Measurements from ENCODE around the gene KCTD20. TPM values are rescaled to one million over a fixed set of nuclear protein-coding genes. Genes with fewer than 3 reads are reported as not detected.
A peak's percentile ranks its signal among the peaks of the same experiment; 100 is the strongest.

Gene KCTD20
- total and polyA plus RNA-seq, 5 donors from 2014 or later: 35.4 to 47.8 (median 41.7) TPM

- Histone ChIP-seq H3K36me3 (ENCODE audit: control insufficient read depth, insufficient read depth, low read length) (peaks cover 58% of the 10 kb centered on the region), H3K4me3 (ENCODE audit: low read depth, low read length) (no peak overlapping the region), H3K27me3 (ENCODE audit: control insufficient read depth, insufficient read depth, low read length) (no peaks in the 10 kb centered on the region), H3K4me1 (ENCODE audit: control insufficient read depth, insufficient read depth, low read length, poor library complexity, severe bottlenecking) (no peaks in the 10 kb centered on the region), H3K9me3 (ENCODE audit: control insufficient read depth in 2 of 2, low read length in 2 of 2) (no peaks in the 10 kb centered on the region), H3K27ac (ENCODE audit: insufficient read depth, low read length, poor library complexity, severe bottlenecking) (no peak overlapping the region)
- no peak for ATAC-seq (ENCODE audit: low read depth in 2 of 2)
- Mint-ChIP-seq H3K36me3 (peaks cover 57% of the 10 kb centered on the region), H3K27me3 (no peaks in the 10 kb centered on the region), H3K27ac (peak overlapping the region in 2 of 3 donors; percentile 58 to 69), H3K9me3 (no peaks in the 10 kb centered on the region), H3K4me1 (peaks cover 12 to 30% (median 17%) of the 10 kb centered on the region in 4 donors), H3K4me3 (no peak overlapping the region)
- DNase-seq: no peak
Measured at GRCh38 chr6:36488221-36488620, 45.4 kb downstream of the KCTD20 start.

GRCh38 chr6:36489426-36489825 is 46.6 kb downstream of the KCTD20 start:
- no peaks in the 10 kb centered on the region for H3K27me3 Mint-ChIP-seq
- no peaks in the 10 kb centered on the region for H3K27me3 ChIP-seq (ENCODE audit: control insufficient read depth, insufficient read depth, low read length)
- ATAC-seq (ENCODE audit: low read depth in 2 of 2): no peak
- peaks cover 69% of the 10 kb centered on the region for H3K36me3 ChIP-seq (ENCODE audit: control insufficient read depth, insufficient read depth, low read length)
- no peaks in the 10 kb centered on the region for H3K9me3 Mint-ChIP-seq
- no peak overlapping the region for H3K27ac Mint-ChIP-seq
- DNase-seq: no peak
- no peak overlapping the region for H3K4me3 Mint-ChIP-seq
- no peaks in the 10 kb centered on the region for H3K9me3 ChIP-seq (ENCODE audit: control insufficient read depth in 2 of 2, low read length in 2 of 2)
- peaks cover 11 to 40% (median 26%) of the 10 kb centered on the region in 4 donors for H3K4me1 Mint-ChIP-seq
- no peak overlapping the region for H3K4me3 ChIP-seq (ENCODE audit: low read depth, low read length)
- peaks cover 63% of the 10 kb centered on the region for H3K36me3 Mint-ChIP-seq
- no peak overlapping the region for H3K27ac ChIP-seq (ENCODE audit: insufficient read depth, low read length, poor library complexity, severe bottlenecking)
- peaks cover 8% of the 10 kb centered on the region for H3K4me1 ChIP-seq (ENCODE audit: control insufficient read depth, insufficient read depth, low read length, poor library complexity, severe bottlenecking)

GRCh38 chr6:36491378-36491965 is 48.7 kb downstream of the KCTD20 start:
- Mint-ChIP-seq H3K36me3 (peaks cover 65% of the 10 kb centered on the region), H3K4me1 (peaks cover 7 to 45% (median 29%) of the 10 kb centered on the region in 4 donors)
- peaks cover 70% of the 10 kb centered on the region for H3K36me3 ChIP-seq (ENCODE audit: control insufficient read depth, insufficient read depth, low read length)

GRCh38 chr6:36492092-36492491 is 49.3 kb downstream of the KCTD20 start:
- no peaks in the 10 kb centered on the region for H3K27me3 Mint-ChIP-seq
- H3K4me3 ChIP-seq (ENCODE audit: low read depth, low read length): no peak overlapping the region
- H3K36me3 Mint-ChIP-seq: peaks cover 66% of the 10 kb centered on the region
- H3K36me3 ChIP-seq (ENCODE audit: control insufficient read depth, insufficient read depth, low read length): peaks cover 71% of the 10 kb centered on the region
- peaks cover 13% of the 10 kb centered on the region for H3K4me1 ChIP-seq (ENCODE audit: control insufficient read depth, insufficient read depth, low read length, poor library complexity, severe bottlenecking)
- no peaks in the 10 kb centered on the region for H3K27me3 ChIP-seq (ENCODE audit: control insufficient read depth, insufficient read depth, low read length)
- DNase-seq (no peak), ATAC-seq (ENCODE audit: low read depth in 2 of 2) (no peak)
- H3K4me1 Mint-ChIP-seq: peaks cover 7 to 43% (median 29%) of the 10 kb centered on the region in 4 donors
- H3K4me3 Mint-ChIP-seq: no peak overlapping the region
- H3K27ac Mint-ChIP-seq: peak overlapping the region; percentile 41 to 92 (median 63)
- H3K27ac ChIP-seq (ENCODE audit: insufficient read depth, low read length, poor library complexity, severe bottlenecking): no peak overlapping the region
- H3K9me3 ChIP-seq (ENCODE audit: control insufficient read depth in 2 of 2, low read length in 2 of 2): no peaks in the 10 kb centered on the region
- no peaks in the 10 kb centered on the region for H3K9me3 Mint-ChIP-seq

More at GRCh38 chr6:36491378-36491965, 48.7 kb downstream of the KCTD20 start:
- H3K27ac Mint-ChIP-seq: peak overlapping the region in 1 of 3 donors; percentile 63
- no peak overlapping the region for H3K4me3 Mint-ChIP-seq
- Histone ChIP-seq H3K4me3 (ENCODE audit: low read depth, low read length) (no peak overlapping the region), H3K27ac (ENCODE audit: insufficient read depth, low read length, poor library complexity, severe bottlenecking) (no peak overlapping the region), H3K9me3 (ENCODE audit: control insufficient read depth in 2 of 2, low read length in 2 of 2) (no peaks in the 10 kb centered on the region), H3K27me3 (ENCODE audit: control insufficient read depth, insufficient read depth, low read length) (no peaks in the 10 kb centered on the region), H3K4me1 (ENCODE audit: control insufficient read depth, insufficient read depth, low read length, poor library complexity, severe bottlenecking) (peaks cover 13% of the 10 kb centered on the region)
- ATAC-seq (ENCODE audit: low read depth in 2 of 2) (no peak), DNase-seq (no peak)
- no peaks in the 10 kb centered on the region for H3K9me3 Mint-ChIP-seq
- no peaks in the 10 kb centered on the region for H3K27me3 Mint-ChIP-seq

GRCh38 chr6:36492621-36493020 is 49.8 kb downstream of the KCTD20 start:
- Histone ChIP-seq H3K27ac (ENCODE audit: insufficient read depth, low read length, poor library complexity, severe bottlenecking) (peak overlapping the region; percentile 52), H3K27me3 (ENCODE audit: control insufficient read depth, insufficient read depth, low read length) (no peaks in the 10 kb centered on the region), H3K9me3 (ENCODE audit: control insufficient read depth in 2 of 2, low read length in 2 of 2) (no peaks in the 10 kb centered on the region), H3K36me3 (ENCODE audit: control insufficient read depth, insufficient read depth, low read length) (peaks cover 73% of the 10 kb centered on the region), H3K4me3 (ENCODE audit: low read depth, low read length) (no peak overlapping the region), H3K4me1 (ENCODE audit: control insufficient read depth, insufficient read depth, low read length, poor library complexity, severe bottlenecking) (peaks cover 13% of the 10 kb centered on the region)
- peak overlapping the region; percentile 41 to 92 (median 55) for H3K27ac Mint-ChIP-seq
- no peaks in the 10 kb centered on the region for H3K9me3 Mint-ChIP-seq
- DNase-seq: no peak
- H3K36me3 Mint-ChIP-seq: peaks cover 69% of the 10 kb centered on the region
- H3K4me3 Mint-ChIP-seq: no peak overlapping the region
- no peak for ATAC-seq (ENCODE audit: low read depth in 2 of 2)
- H3K4me1 Mint-ChIP-seq: peaks cover 7 to 45% (median 30%) of the 10 kb centered on the region in 4 donors
- H3K27me3 Mint-ChIP-seq: no peaks in the 10 kb centered on the region

GRCh38 chr6:36493319-36493718 is 50.5 kb downstream of the KCTD20 start:
- no peaks in the 10 kb centered on the region for H3K9me3 Mint-ChIP-seq
- H3K36me3 Mint-ChIP-seq: peaks cover 65% of the 10 kb centered on the region
- Histone ChIP-seq H3K36me3 (ENCODE audit: control insufficient read depth, insufficient read depth, low read length) (peaks cover 72% of the 10 kb centered on the region), H3K27me3 (ENCODE audit: control insufficient read depth, insufficient read depth, low read length) (no peaks in the 10 kb centered on the region), H3K4me1 (ENCODE audit: control insufficient read depth, insufficient read depth, low read length, poor library complexity, severe bottlenecking) (peaks cover 13% of the 10 kb centered on the region), H3K27ac (ENCODE audit: insufficient read depth, low read length, poor library complexity, severe bottlenecking) (peak overlapping the region; percentile 52), H3K4me3 (ENCODE audit: low read depth, low read length) (no peak overlapping the region), H3K9me3 (ENCODE audit: control insufficient read depth in 2 of 2, low read length in 2 of 2) (no peaks in the 10 kb centered on the region)
- ATAC-seq (ENCODE audit: low read depth in 2 of 2) (no peak), DNase-seq (no peak)
- no peak overlapping the region for H3K4me3 Mint-ChIP-seq
- H3K4me1 Mint-ChIP-seq: peaks cover 6 to 42% (median 30%) of the 10 kb centered on the region in 4 donors
- H3K27me3 Mint-ChIP-seq: no peaks in the 10 kb centered on the region
- H3K27ac Mint-ChIP-seq: peak overlapping the region; percentile 33 to 93 (median 81)

GRCh38 chr6:36493859-36494258 is 51.1 kb downstream of the KCTD20 start:
- no peaks in the 10 kb centered on the region for H3K27me3 Mint-ChIP-seq
- H3K4me1 Mint-ChIP-seq: peaks cover under 1 to 38% (median 27%) of the 10 kb centered on the region in 4 donors
- H3K9me3 Mint-ChIP-seq: no peaks in the 10 kb centered on the region
- Histone ChIP-seq H3K36me3 (ENCODE audit: control insufficient read depth, insufficient read depth, low read length) (peaks cover 75% of the 10 kb centered on the region), H3K27ac (ENCODE audit: insufficient read depth, low read length, poor library complexity, severe bottlenecking) (peak overlapping the region; percentile 52), H3K9me3 (ENCODE audit: control insufficient read depth in 2 of 2, low read length in 2 of 2) (no peaks in the 10 kb centered on the region), H3K27me3 (ENCODE audit: control insufficient read depth, insufficient read depth, low read length) (no peaks in the 10 kb centered on the region), H3K4me1 (ENCODE audit: control insufficient read depth, insufficient read depth, low read length, poor library complexity, severe bottlenecking) (peaks cover 13% of the 10 kb centered on the region), H3K4me3 (ENCODE audit: low read depth, low read length) (peak overlapping the region; percentile 24)
- H3K27ac Mint-ChIP-seq: peak overlapping the region; percentile 33 to 93 (median 81)
- peaks cover 63% of the 10 kb centered on the region for H3K36me3 Mint-ChIP-seq
- ATAC-seq (ENCODE audit: low read depth in 2 of 2) (no peak), DNase-seq (no peak)
- no peak overlapping the region for H3K4me3 Mint-ChIP-seq

- peaks cover 0 to 37% (median 26%) of the 10 kb centered on the region in 4 donors for H3K4me1 Mint-ChIP-seq
- H3K4me1 ChIP-seq (ENCODE audit: control insufficient read depth, insufficient read depth, low read length, poor library complexity, severe bottlenecking): peaks cover 13% of the 10 kb centered on the region
- H3K4me3 Mint-ChIP-seq: no peak overlapping the region
- H3K9me3 ChIP-seq (ENCODE audit: control insufficient read depth in 2 of 2, low read length in 2 of 2): no peaks in the 10 kb centered on the region
- peaks cover 83% of the 10 kb centered on the region for H3K36me3 ChIP-seq (ENCODE audit: control insufficient read depth, insufficient read depth, low read length)
- no peaks in the 10 kb centered on the region for H3K27me3 Mint-ChIP-seq
- peaks cover 63% of the 10 kb centered on the region for H3K36me3 Mint-ChIP-seq
- H3K27ac ChIP-seq (ENCODE audit: insufficient read depth, low read length, poor library complexity, severe bottlenecking): no peak overlapping the region
- no peaks in the 10 kb centered on the region for H3K9me3 Mint-ChIP-seq
- no peak overlapping the region for H3K4me3 ChIP-seq (ENCODE audit: low read depth, low read length)
- no peak overlapping the region for H3K27ac Mint-ChIP-seq
- DNase-seq: no peak
- no peaks in the 10 kb centered on the region for H3K27me3 ChIP-seq (ENCODE audit: control insufficient read depth, insufficient read depth, low read length)
- ATAC-seq (ENCODE audit: low read depth in 2 of 2): no peak
Measured at GRCh38 chr6:36495086-36495485, 52.3 kb downstream of the KCTD20 start.

All from CD4-positive, CD25-positive, alpha-beta regulatory T cell (primary cell).